K562 (cell line): Measurements from ENCODE around the gene ERCC1. TPM values are rescaled to one million over a fixed set of nuclear protein-coding genes. Genes with fewer than 3 reads are reported as not detected.

ENCODE experiments used
- CREB3L1 ChIP-seq: fragments of 450-650 bp; IDR thresholded peaks from 2 replicates; pipeline ENCODE4 v1.6.1; 2014; ENCODE audit warnings: low read depth, mild to moderate bottlenecking, moderate library complexity, borderline replicate concordance
- CTCF ChIP-seq, 3 experiments: IDR thresholded peaks in 2 of 3; conservative IDR thresholded peaks in 1 of 3; 2 replicates each; pipeline ENCODE4 v1.5.1; 2011 to 2012; ENCODE audit warnings: low read length in 3 of 3, mild to moderate bottlenecking in 3 of 3, control low read depth in 2 of 3, improper control_type of control experiment in 1 of 3, inconsistent platforms in 1 of 3, low read depth in 1 of 3, mixed read lengths in 1 of 3, moderate library complexity in 1 of 3; ENCODE audit not compliant: insufficient read depth in 2 of 3
- ETS1 ChIP-seq: conservative IDR thresholded peaks from 2 replicates; pipeline ENCODE4 v1.6.1; 2011; ENCODE audit warnings: low read depth, mild to moderate bottlenecking, low read length; ENCODE audit not compliant: control insufficient read depth
- HCFC1 ChIP-seq: IDR thresholded peaks from 2 replicates; pipeline ENCODE4 v1.6.1; 2012; ENCODE audit warnings: low read depth, low read length, improper control_type of control experiment
- HDAC1 ChIP-seq, 2 experiments: fragments of 450-650 bp; IDR thresholded peaks; 2 replicates each; pipeline ENCODE4 v1.6.1; 2016 to 2017; ENCODE audit warnings: inconsistent platforms in 1 of 2, mild to moderate bottlenecking in 1 of 2, moderate library complexity in 1 of 2
- MNT ChIP-seq, 2 experiments: fragments of 450-650 bp; conservative IDR thresholded peaks; 2 replicates each; pipeline ENCODE4 v1.6.1; 2017; ENCODE audit warnings: mild to moderate bottlenecking in 2 of 2, moderate library complexity in 2 of 2
- MXI1 ChIP-seq: IDR thresholded peaks from 2 replicates; pipeline ENCODE4 v1.6.1; 2011; ENCODE audit warnings: low read depth, mild to moderate bottlenecking, improper control_type of control experiment, low read length
- PCBP1 ChIP-seq: fragments of 200-400 bp; formaldehyde crosslinking; IDR thresholded peaks from 2 replicates; pipeline ENCODE4 v1.6.1; 2018; ENCODE audit warnings: mild to moderate bottlenecking, low read depth, low read length; ENCODE audit not compliant: poor library complexity, severe bottlenecking
- PHF8 ChIP-seq: fragments of 200-600 bp; sonication (generic); IDR thresholded peaks from 2 replicates; pipeline ENCODE4 v1.6.1; 2012; ENCODE audit warnings: mixed run types, mild to moderate bottlenecking, inconsistent platforms, low read length, moderate library complexity, borderline replicate concordance
- PTBP1 ChIP-seq: fragments of 200-400 bp; formaldehyde crosslinking; IDR thresholded peaks from 2 replicates; pipeline ENCODE4 v1.6.1; 2017; ENCODE audit warnings: low read depth, low read length
- SREBF1 ChIP-seq: fragments of 150-350 bp; IDR thresholded peaks from 2 replicates; pipeline ENCODE4 v1.6.1; 2014; ENCODE audit warnings: antibody characterized with exemption, low read depth, low read length, borderline replicate concordance
- STAT6 ChIP-seq: sonication (generic); formaldehyde crosslinking; IDR thresholded peaks from 2 replicates; pipeline ENCODE4 v1.8.1; 2023; ENCODE audit warnings: mild to moderate bottlenecking, missing genetic modification reagents
- TEAD4 ChIP-seq, 2 experiments: sonication (generic) in 1 of 2; formaldehyde crosslinking in 1 of 2; IDR thresholded peaks; 2 replicates each; pipeline versions ENCODE4 v1.6.1 to v1.8.0; 2012 to 2022; ENCODE audit warnings: borderline replicate concordance in 1 of 2, inconsistent platforms in 1 of 2, low read length in 1 of 2, mild to moderate bottlenecking in 1 of 2, missing genetic modification reagents in 1 of 2
- XRCC5 ChIP-seq: fragments of 200-400 bp; formaldehyde crosslinking; IDR thresholded peaks from 2 replicates; pipeline ENCODE4 v1.6.1; 2017; ENCODE audit warnings: low read depth, mild to moderate bottlenecking, low read length
- ZNF76 ChIP-seq: fragments of 250-450 bp; sonication (Bioruptor Pico); IDR thresholded peaks from 2 replicates; pipeline ENCODE4 v1.4.0; 2020; ENCODE audit warnings: mild to moderate bottlenecking, moderate library complexity, borderline replicate concordance
- polyA plus RNA-seq, 8 experiments: library from polyadenylated mRNA; depleted of rRNA in 4 of 8; stranded (reverse) in 5 of 8; unstranded in 3 of 8; fragments of >200 nt; fragmentation: Nextera tagmentation in 2 of 8; fragmentation: Illumina TruSeq in 1 of 8; extraction: Ambion mirVana in 2 of 8; extraction: Trizol in 1 of 8; gene quantifications; 2 replicates each; pipeline versions ENCODE4 v1.2.1 to v1.2.3, GENCODE V29; 2011 to 2014; ENCODE audit warnings: inconsistent platforms in 1 of 8, missing spikeins in 1 of 8
- total RNA-seq, 7 experiments: library from RNA; depleted of rRNA in 6 of 7; stranded (reverse); fragments of >200 nt in 6 of 7; fragmentation: Illumina TruSeq in 2 of 7; extraction: Trizol in 2 of 7; gene quantifications; 2 replicates each; pipeline versions ENCODE4 v1.2.1 to v1.2.3, GENCODE V29; 2011 to 2021; ENCODE audit warnings: low replicate concordance in 1 of 7

Gene ERCC1
- total and polyA plus RNA-seq, 9 of the 15 experiments (the other 6 are each of a cell fraction or from before 2014, with no cell fraction given): 9.3 to 92.6 (median 60.0) TPM

- TF ChIP-seq CREB3L1 (peak; percentile 48), HDAC1 (IDR thresholded peaks at IDR 0.05) (peak; percentile 93 to 100), XRCC5 (peak; percentile 83; the same call in 1 of the 2 replicates), CTCF (IDR thresholded peaks at IDR 0.05 in 2 of 3, conservative IDR thresholded peaks at IDR 0.05 in 1 of 3; ENCODE audit: insufficient read depth in 2 of 3, low read depth in 1 of 3, low read length in 3 of 3) (peak in 1 of 3 experiments; percentile 24; a peak in 2 of 6 replicates), SREBF1 (peak; percentile 81; the same call in 1 of the 2 replicates), PHF8 (peak; percentile 67; the same call in 1 of the 2 replicates), TEAD4 (IDR thresholded peaks at IDR 0.05; ENCODE audit: low read length) (no peak), TEAD4 (CRISPR knock-in tag; IDR thresholded peaks at IDR 0.05; ENCODE audit: borderline replicate concordance) (no peak), ETS1 (peak; percentile 95; the same call in 1 of the 2 replicates), HCFC1 (peak; percentile 51), MNT (conservative IDR thresholded peaks at IDR 0.05) (peak; percentile 99 to 100), ZNF76 (CRISPR knock-in tag) (peak; percentile 53; the same call in 1 of the 2 replicates), STAT6 (CRISPR knock-in tag) (0 out of 2 replicates have a peak, but pooled peaks have one; percentile 61), PTBP1 (no peak), PCBP1 (peak; percentile 65), MXI1 (peak; percentile 99)
Measured at GRCh38 chr19:45406226-45407090, 17.3 kb downstream of the ERCC1 start, which contains the start of gene POLR1G (continued).
